Glutamatergic neuron (in vitro differentiated cells): Measurements from ENCODE around the gene SAMD4A. TPM values are rescaled to one million over a fixed set of nuclear protein-coding genes. Genes with fewer than 3 reads are reported as not detected.

ENCODE experiments used
- DNase-seq: peaks from one replicate; pipeline ENCODE4 v3.0.0; 2022
- H3K27ac Mint-ChIP-seq: one replicate; pipeline ENCODE4 v1.8.0; 2020; ENCODE audit warnings: mild to moderate bottlenecking, mixed read lengths, inconsistent platforms; ENCODE audit not compliant: unreplicated experiment
- H3K27me3 Mint-ChIP-seq: one replicate; pipeline ENCODE4 v1.8.0; 2020; ENCODE audit warnings: mild to moderate bottlenecking, moderate library complexity, mixed read lengths, inconsistent platforms; ENCODE audit not compliant: unreplicated experiment
- H3K36me3 Mint-ChIP-seq: one replicate; pipeline ENCODE4 v1.8.0; 2020; ENCODE audit warnings: mild to moderate bottlenecking, mixed read lengths, inconsistent platforms; ENCODE audit not compliant: unreplicated experiment
- H3K4me1 Mint-ChIP-seq: one replicate; pipeline ENCODE4 v1.8.0; 2020; ENCODE audit warnings: mild to moderate bottlenecking, low read depth, mixed read lengths, inconsistent platforms; ENCODE audit not compliant: unreplicated experiment
- H3K4me3 Mint-ChIP-seq: one replicate; pipeline ENCODE4 v1.8.0; 2020; ENCODE audit warnings: mild to moderate bottlenecking, mixed read lengths, inconsistent platforms; ENCODE audit not compliant: unreplicated experiment
- H3K9me3 Mint-ChIP-seq: one replicate; pipeline ENCODE4 v1.8.0; 2020; ENCODE audit warnings: mild to moderate bottlenecking, moderate library complexity, mixed read lengths, inconsistent platforms; ENCODE audit not compliant: unreplicated experiment
- CTCF ChIP-seq: fragments of 200-600 bp; sonication (generic); IDR thresholded peaks from one replicate; pipeline ENCODE4 v1.5.0; 2021; ENCODE audit not compliant: partially characterized antibody, unreplicated experiment
- total RNA-seq: library from RNA; stranded (reverse); fragmentation: NEBNext Ultra II Directional; extraction: Animal tissue kit (Norgen Biotek cat#: 25700); gene quantifications from one replicate; pipeline ENCODE4 v1.2.1, GENCODE V29; 2021; ENCODE audit not compliant: unreplicated experiment

Gene SAMD4A
- total RNA-seq, 1 donor from 2014 or later: 0.56 TPM

DNA sequence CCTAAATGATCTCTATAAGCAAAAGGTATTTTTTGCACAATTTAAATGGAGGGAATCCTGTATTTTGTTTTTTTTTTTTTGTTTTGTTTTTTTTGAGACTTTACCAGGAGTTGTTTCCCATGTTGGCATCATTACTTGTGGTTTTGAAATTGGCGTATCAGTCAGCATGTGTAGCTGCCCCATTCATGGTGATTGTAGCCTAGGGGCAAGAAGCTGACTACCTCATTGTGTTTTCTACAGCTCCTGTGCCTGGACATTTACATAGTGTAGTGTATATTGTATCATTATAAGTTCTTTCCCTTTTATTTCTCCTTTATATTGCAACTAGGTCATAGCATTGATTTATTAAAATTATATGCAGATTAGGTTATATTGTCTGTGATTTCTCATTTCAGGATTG, 24.5 kb downstream of the SAMD4A start:
- H3K36me3 Mint-ChIP-seq: no peaks in the 10 kb centered on the region
- no peak overlapping the region for H3K27ac Mint-ChIP-seq
- DNase-seq: no peak
- no peaks in the 10 kb centered on the region for H3K9me3 Mint-ChIP-seq
- H3K4me1 Mint-ChIP-seq: no peaks in the 10 kb centered on the region
- H3K4me3 Mint-ChIP-seq: no peak overlapping the region
- no peaks in the 10 kb centered on the region for H3K27me3 Mint-ChIP-seq
- TF ChIP-seq CTCF: no peak

GRCh38 chr14:54591866-54592265, 24.9 kb downstream of the SAMD4A start:
- TF ChIP-seq CTCF: no peak
- no peaks in the 10 kb centered on the region for H3K4me1 Mint-ChIP-seq
- DNase-seq: no peak
- no peaks in the 10 kb centered on the region for H3K9me3 Mint-ChIP-seq
- H3K4me3 Mint-ChIP-seq: no peak overlapping the region
- no peaks in the 10 kb centered on the region for H3K27me3 Mint-ChIP-seq
- no peak overlapping the region for H3K27ac Mint-ChIP-seq
- H3K36me3 Mint-ChIP-seq: no peaks in the 10 kb centered on the region

- no peak overlapping the region for H3K27ac Mint-ChIP-seq
- no peaks in the 10 kb centered on the region for H3K4me1 Mint-ChIP-seq
- H3K36me3 Mint-ChIP-seq: no peaks in the 10 kb centered on the region
- no peaks in the 10 kb centered on the region for H3K27me3 Mint-ChIP-seq
- H3K4me3 Mint-ChIP-seq: no peak overlapping the region
- no peaks in the 10 kb centered on the region for H3K9me3 Mint-ChIP-seq
- no peak for DNase-seq
- no peak for TF ChIP-seq CTCF
These were observed 26.9 kb downstream of the SAMD4A start for GRCh38 chr14:54593860-54594259.

DNA sequence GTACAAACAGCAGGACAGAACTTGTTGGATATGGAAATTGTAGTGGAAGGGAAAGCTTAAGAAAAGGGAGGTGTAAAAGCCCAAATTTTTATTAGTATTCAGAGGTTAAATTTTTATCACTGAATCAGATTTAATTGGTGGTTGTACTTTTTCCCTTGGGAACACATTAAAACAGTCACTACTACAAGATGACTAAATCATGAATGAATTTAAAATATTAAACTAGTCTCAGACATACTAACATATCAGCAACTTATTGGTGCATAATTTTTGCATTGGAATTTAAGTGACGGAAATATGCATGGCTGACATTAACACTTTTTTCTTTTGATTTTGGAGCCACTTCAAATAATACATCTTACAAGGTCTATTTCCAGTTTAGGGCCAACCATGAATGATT, 27.6 kb downstream of the SAMD4A start:
- Mint-ChIP-seq H3K27ac (no peak overlapping the region), H3K9me3 (no peaks in the 10 kb centered on the region), H3K4me3 (no peak overlapping the region), H3K4me1 (no peaks in the 10 kb centered on the region), H3K36me3 (no peaks in the 10 kb centered on the region), H3K27me3 (no peaks in the 10 kb centered on the region)
- no peak for DNase-seq
- no peak for TF ChIP-seq CTCF

DNA sequence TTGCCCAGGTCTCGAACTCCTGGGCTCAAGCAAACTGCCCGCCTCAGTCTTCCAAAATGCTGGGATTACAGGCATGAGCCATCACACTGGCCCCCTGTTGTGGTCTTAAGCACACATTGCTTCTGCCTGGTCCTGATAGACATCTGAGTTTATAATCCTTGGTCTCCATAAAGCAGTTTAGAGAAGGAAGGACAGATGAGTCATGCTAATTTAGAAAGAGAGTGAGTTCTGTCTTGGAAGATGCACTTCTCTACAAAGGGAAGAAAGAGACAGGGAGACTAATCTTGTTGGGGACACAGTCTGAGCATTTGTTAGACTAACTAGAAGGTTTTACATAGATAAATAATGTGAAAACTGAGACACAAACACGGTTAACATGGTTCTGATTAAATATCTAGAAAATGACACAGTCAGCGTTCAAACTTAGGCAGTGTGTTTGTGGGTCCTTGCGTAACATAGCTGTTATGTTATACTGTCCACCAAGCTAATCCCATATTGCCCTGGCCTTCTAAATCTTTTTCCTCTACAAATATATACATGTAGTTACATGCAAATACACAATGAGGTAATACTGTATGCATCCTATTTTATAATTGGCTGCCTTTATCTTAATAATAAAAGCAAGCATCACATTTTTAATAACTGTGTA, 31.0 kb downstream of the SAMD4A start:
- Mint-ChIP-seq H3K4me3 (no peak overlapping the region), H3K36me3 (no peaks in the 10 kb centered on the region), H3K4me1 (no peaks in the 10 kb centered on the region)

More for the DNA sequence above, 31.0 kb downstream of the SAMD4A start:
- TF ChIP-seq CTCF: no peak
- no peaks in the 10 kb centered on the region for H3K9me3 Mint-ChIP-seq
- no peaks in the 10 kb centered on the region for H3K27me3 Mint-ChIP-seq
- no peak overlapping the region for H3K27ac Mint-ChIP-seq
- DNase-seq: no peak
